NCI-H2196 treated with DMSO at 0.1 percent for 48 hours (cell line): ENCODE results near the gene DGUOK.
"Not testable (repeated sequence)": the region's sequence is repeated elsewhere in the genome, so short reads cannot be mapped to it uniquely, and the experiment has no call there.

Experiments used
- DNase-seq: peaks from one replicate; lab custom pipeline; 2025; ENCODE audit not compliant: unreplicated experiment; lab: John Stamatoyannopoulos, UW

Gene DGUOK

DNA sequence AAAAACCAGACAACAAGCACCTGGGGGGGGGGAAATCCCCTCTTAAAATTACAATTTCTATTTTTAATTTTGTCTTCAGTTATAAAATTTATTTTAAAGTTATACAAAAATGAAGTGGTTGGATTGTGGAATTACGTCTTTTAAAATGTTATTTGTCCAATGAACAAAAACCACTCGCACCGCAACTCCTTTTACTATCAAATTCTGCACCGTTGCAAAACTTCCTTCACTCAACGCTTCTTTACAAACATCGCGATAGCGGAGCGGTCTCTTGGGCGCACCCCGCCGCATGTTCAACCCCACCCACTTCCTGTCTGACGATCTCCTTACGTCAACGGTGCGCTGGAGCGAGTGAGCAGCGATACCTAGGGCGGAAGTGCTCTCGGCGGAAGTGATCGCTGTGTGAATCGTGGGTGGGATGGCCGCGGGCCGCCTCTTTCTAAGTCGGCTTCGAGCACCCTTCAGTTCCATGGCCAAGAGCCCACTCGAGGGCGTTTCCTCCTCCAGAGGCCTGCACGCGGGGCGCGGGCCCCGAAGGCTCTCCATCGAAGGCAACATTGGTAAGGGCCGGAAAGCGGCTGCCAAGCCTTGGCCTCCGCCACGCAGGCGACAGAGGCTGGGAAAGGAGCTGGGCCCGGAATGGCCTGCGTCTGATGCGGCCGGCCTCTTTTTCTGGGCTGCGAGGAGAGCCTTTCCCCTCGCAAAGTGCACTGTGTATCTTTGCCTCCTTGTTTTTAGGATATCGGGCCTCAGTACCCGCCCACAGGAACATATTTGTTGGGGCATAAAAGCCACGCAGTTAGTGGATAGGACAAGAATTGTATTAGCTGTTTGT lies at the start of gene DGUOK:
TSS of gene DGUOK (plus strand) at position 388 of the 835 bp plus-strand sequence. CDS start at position 419, 31 bp downstream.
- peak; percentile 83 for DNase-seq

GRCh38 chr2:73877071-73877802 lies 49.4 kb upstream of the DGUOK start:
- DNase-seq: no peak

DNA sequence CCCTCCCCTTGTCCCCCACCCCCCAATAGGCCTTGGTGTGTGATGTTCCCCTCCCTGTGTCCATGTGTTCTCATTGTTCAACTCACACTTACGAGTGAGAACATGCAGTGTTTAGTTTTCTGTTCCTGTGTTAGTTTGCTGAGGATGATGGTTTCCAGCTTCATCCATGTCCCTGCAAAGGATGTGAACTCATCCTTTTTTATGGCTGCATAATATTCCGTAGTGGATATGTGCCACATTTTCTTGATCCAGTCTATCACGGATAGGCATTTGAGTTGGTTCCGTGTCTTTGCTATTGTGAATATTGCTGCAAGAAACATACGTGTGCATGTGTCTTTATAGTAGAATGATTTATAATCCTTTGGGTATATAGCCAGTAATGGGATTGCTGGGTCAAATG lies 48.7 kb upstream of the DGUOK start:
- not testable (repeated sequence) for DNase-seq

- DNase-seq: no peak
Measured at GRCh38 chr2:73885406-73885805, 41.3 kb upstream of the DGUOK start.

- no peak for DNase-seq
Measured at GRCh38 chr2:73886357-73886756, 40.3 kb upstream of the DGUOK start.

GRCh38 chr2:73887596-73888353 lies 38.9 kb upstream of the DGUOK start:
- not testable (repeated sequence) for DNase-seq

- no peak for DNase-seq
Measured at GRCh38 chr2:73888388-73888787, 38.3 kb upstream of the DGUOK start.

DNA sequence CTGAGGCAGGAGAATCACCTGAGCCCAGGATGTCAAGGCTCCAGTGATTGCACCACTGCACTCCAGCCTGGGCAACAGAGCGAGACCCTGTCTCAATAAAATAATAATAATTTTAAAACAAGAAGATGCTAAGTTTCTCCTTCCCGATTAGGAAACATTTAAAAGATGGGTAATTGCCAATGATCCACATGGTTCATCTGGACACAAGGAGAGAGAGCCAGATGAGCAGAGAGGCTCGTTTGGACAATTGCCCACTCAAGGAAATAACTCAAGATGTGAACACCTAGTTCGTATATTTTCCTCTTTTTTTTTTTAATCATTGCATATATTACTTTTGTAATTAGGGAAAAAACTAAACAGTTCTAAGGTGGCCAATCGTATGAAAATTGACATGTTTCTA lies 37.5 kb upstream of the DGUOK start:
- no peak for DNase-seq

DNA sequence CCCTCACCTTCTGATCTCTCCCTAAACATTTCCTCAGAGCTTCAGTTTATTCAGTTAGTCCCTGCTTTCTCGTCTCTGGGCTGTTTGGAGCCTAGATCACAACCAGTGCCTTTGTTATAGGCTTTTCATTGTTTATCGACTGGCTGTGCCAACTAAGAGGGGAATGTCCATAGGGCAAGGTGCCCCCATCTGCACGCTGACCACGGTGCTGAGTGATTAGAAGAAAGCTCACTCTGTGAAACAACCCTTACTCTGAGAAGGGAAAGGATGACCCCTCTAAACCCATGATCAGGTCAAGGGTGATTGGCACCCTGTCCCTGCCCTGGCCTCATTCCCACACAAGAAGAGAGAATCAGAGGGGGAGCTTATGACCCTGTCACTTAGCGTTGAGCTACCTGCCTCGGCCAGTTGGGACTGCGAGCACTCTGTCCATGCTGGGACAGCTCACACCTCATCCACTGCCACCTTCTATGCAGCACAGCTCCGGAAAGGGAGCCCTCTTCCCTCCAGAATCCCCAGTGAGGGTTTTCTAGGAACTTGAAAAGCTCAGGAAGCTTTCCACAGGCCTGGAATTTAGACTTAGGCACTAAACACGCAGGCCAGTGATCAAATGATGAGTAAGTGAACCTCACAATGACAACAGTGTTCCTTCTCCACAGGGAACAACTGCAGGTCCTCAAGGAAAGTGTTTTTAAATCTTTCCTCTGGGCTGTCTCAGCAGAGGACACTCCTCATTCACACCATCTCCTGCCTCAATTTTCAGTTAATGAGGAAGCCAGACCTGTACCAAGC lies 36.2 kb upstream of the DGUOK start:
- no peak for DNase-seq

DNA sequence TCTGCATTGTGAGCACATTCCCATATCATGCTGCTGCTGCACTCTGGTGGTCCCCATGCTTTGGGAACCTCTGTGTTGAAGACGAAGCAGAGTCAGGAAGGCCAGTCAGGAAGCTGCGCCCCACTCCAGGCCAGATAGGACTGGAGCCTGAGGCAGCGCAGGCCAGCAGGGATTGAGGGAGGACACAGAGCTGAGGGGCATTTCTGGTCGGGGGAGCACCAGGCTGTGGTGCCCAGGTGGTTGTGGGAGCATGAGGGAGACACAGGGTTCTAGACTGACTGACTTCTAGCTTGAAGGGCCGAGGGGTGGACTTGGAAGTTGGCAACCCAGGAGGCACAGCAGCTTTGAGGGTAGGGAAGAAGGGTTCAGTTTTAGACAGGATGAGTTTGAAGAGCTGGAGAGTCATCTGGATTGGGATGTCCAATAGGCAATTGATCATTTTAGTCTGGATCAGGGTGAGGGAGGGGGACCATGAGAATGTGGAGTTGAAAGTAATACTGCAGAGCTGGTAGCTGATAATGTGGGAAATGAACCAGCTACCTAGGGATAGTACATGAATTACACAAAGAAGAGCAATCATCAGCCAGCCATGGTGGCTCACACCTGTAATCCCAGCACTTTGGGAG lies 35.3 kb upstream of the DGUOK start:
- no peak for DNase-seq

DNA sequence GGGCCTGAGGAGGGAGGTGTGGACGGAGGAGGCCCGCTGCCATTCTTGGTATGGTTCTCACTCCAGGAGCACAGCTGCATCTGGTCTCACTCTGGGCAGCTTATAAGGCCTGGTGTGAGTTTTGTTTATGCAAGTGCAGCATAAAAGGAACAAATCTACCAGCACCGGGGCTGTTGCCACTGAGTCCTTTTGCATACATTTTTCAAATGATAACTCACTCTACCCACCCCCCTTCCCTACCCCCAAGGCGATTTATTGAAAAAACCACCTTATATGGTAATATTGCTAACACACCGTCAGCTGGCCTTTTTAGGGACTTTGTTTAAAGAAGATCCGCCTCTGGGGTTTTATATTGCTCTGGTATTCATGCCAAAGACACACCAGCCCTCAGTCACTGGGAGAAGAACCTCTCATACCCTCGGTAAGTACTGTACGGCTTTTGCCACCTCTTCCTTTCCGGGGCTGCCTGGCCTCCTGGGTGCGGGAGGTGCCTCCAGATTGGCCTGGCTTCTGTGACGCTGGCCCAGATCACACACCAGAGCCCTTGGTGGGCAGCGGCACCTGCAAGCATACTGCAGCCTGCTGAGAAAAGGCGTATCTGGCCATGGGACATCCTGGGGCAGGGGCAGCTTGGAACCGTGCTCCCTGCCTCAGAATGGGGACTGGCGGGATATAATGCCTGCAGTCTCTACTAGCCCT lies 33.9 kb upstream of the DGUOK start, which contains the start of gene ACTG2:
TSS of gene ACTG2 (plus strand) at position 378 of the 699 bp plus-strand sequence. CDS start 8,304 bp downstream, outside the sequence.
- no peak for DNase-seq

GRCh38 chr2:73893764-73894474 lies 32.8 kb upstream of the DGUOK start:
- DNase-seq: no peak

GRCh38 chr2:73894475-73894850 lies 32.2 kb upstream of the DGUOK start:
- DNase-seq: no peak

DNA sequence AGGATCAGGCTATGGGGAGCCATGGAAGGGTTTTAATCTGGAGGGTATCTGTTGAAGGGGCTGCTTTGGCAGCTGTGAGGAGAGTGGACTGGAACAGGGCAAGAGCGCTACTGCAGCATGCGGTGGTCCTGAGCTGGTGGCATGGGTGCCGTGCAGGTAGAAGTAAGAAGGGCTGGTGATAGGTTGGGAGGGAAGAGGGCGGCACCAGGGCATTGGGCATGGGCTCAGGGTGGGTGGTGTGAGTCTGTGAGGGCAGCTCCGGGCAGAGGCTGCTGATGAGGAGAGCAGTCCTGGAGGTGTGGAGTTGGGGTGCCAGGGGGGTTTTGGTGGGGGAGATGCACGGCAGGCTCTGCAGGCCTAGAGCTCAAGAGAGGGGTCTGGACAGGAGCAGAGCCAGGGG lies 31.8 kb upstream of the DGUOK start:
- no peak for DNase-seq

GRCh38 chr2:73895473-73895872 lies 31.2 kb upstream of the DGUOK start:
- DNase-seq: no peak

- no peak for DNase-seq
Measured at GRCh38 chr2:73896362-73897239, 30.1 kb upstream of the DGUOK start.

DNA sequence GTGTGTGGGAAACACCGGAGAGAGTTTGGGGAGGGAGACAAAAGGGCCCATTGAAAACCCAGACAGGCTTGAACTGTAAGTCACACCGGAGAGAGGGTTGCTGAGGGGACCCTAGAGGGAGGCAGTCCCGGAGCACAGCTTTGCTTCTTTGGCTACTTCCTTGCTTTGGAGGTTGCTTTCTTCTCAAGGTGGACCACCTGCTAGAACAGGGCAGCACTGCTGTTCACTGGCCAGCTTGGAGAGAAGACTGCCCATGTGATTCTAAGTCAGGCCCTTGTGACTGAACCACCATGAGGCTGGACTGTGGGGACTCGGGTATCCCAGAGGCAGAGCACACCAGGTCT lies 29.5 kb upstream of the DGUOK start:
- no peak for DNase-seq

GRCh38 chr2:73897934-73898333 lies 28.7 kb upstream of the DGUOK start:
- DNase-seq: no peak
